Pulmonary artery endothelial cell (primary cell): ENCODE data around the gene PBXIP1. TPM values are rescaled to one million over a fixed set of nuclear protein-coding genes. Genes with fewer than 3 reads are reported as not detected.

Experiments used
- DNase-seq: peaks from one replicate; pipeline ENCODE4 v3.0.0-alpha.2; 2011; ENCODE audit warnings: low read depth, low spot score
- total RNA-seq: library from RNA; depleted of rRNA; stranded (reverse); fragments of >200 nt; gene quantifications from 2 replicates; pipeline ENCODE4 v1.2.3, GENCODE V29; 2014

The PBXIP1 gene
- total RNA-seq, 1 donor from 2014 or later: 78.0 TPM

DNA sequence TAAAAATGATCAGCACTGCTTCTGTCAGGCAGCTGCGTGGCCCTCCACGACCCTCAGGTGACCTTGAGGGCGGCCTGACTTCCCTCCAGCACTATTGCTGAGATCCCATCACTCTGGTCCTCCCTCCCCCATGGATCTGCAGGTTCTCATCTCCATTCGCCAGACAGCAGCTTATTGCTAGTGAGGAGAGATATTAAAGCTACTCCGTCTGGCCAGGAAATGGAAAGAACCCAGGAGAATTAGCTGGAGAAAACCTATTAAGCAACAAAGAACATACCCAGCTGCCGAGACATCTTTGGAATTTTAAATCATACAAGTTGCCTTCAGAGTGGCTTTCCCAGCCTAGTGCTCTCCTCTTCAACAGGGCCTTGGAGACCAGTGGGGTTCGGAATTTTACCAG is 60.1 kb downstream of the PBXIP1 start:
- DNase-seq: no peak

Other genes with a start within 250 kb of the PBXIP1 start
- 0.20 and 1.4 TPM in 2 replicates for gene KCNN3, start 85.8 kb downstream of the PBXIP1 start, total RNA-seq
- gene PMVK, start 19.4 kb downstream of the PBXIP1 start, total RNA-seq: 13.9 and 17.6 TPM in 2 replicates
- gene PYGO2, start 5.7 kb upstream of the PBXIP1 start, total RNA-seq: 6.3 and 7.2 TPM in 2 replicates
- gene SHC1, start 14.6 kb upstream of the PBXIP1 start, total RNA-seq: 186 and 321 TPM in 2 replicates
- gene CKS1B, start 18.6 kb upstream of the PBXIP1 start, total RNA-seq: 78.0 and 143 TPM in 2 replicates
- 29.5 TPM in 2 replicates for gene FLAD1, start 27.2 kb upstream of the PBXIP1 start, total RNA-seq
- gene LENEP, start 37.5 kb upstream of the PBXIP1 start, total RNA-seq: 0.56 and 0.66 TPM in 2 replicates
- 11.5 and 22.2 TPM in 2 replicates for gene ZBTB7B, start 46.7 kb upstream of the PBXIP1 start, total RNA-seq
- gene DCST2, start 77.7 kb upstream of the PBXIP1 start, total RNA-seq: 0.07 TPM in 1 of 2 replicates, not detected in the other
- gene DCST1, start 77.7 kb upstream of the PBXIP1 start, total RNA-seq: not detected in 2 replicates
- gene ADAM15, start 95.2 kb upstream of the PBXIP1 start, total RNA-seq: 265 and 328 TPM in 2 replicates
- gene EFNA4, start 107.6 kb upstream of the PBXIP1 start, total RNA-seq: 6.5 and 10.9 TPM in 2 replicates
- 1.2 and 1.9 TPM in 2 replicates for gene EFNA3, start 122.7 kb upstream of the PBXIP1 start, total RNA-seq
- 53.3 and 57.0 TPM in 2 replicates for gene EFNA1, start 171.8 kb upstream of the PBXIP1 start, total RNA-seq
- 24.1 and 40.8 TPM in 2 replicates for gene SLC50A1, start 179.8 kb upstream of the PBXIP1 start, total RNA-seq
- gene DPM3, start 184.4 kb upstream of the PBXIP1 start, total RNA-seq: 29.2 and 31.1 TPM in 2 replicates
- gene KRTCAP2, start 217.2 kb upstream of the PBXIP1 start, total RNA-seq: 117 and 121 TPM in 2 replicates
- 4.1 and 4.9 TPM in 2 replicates for gene TRIM46, start 217.8 kb upstream of the PBXIP1 start, total RNA-seq